Measurements from ENCODE around the gene MUC5AC. TPM values are rescaled to one million over a fixed set of nuclear protein-coding genes. Genes with fewer than 3 reads are reported as not detected.

MUC5AC gene
- total and polyA plus RNA-seq, 2 experiments from 2014 or later, result not detected

DNA sequence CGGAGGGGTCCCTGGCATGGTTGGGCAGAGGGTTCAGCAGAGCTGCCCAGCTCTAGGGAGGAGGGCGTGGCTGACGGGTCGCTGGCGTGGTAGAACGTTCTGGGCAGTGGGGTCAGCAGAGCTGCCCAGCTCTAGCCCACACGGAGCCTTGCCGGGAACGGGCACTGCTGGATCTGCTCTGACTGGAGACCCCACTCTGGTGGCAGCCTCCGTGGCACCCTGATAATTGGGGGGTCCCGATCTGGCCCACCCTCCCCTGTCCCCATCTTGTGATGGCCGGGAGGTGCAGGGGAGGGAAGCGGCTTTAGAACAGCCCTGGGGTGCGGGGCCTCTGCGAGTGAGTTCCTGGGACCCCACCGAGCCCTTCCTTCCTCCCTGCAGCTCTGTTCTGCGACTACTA lies 21.9 kb downstream of the MUC5AC start:
- Histone ChIP-seq H3K36me3 (ENCODE audit: low read depth) (no peaks in the 10 kb centered on the region), H3K9me3 (ENCODE audit: low read depth) (no peaks in the 10 kb centered on the region), H3K27ac (no peak overlapping the region), H3K79me2 (ENCODE audit: insufficient read depth) (no peaks in the 10 kb centered on the region), H3K4me3 (no peak overlapping the region), H3K27me3 (replicated peaks; ENCODE audit: insufficient read depth) (no peaks in the 10 kb centered on the region), H3K9me2 (ENCODE audit: insufficient read depth) (no peaks in the 10 kb centered on the region), H3K4me1 (ENCODE audit: insufficient read depth) (no peaks in the 10 kb centered on the region), H2AFZ (no peak overlapping the region), H3K9ac (no peak overlapping the region), H3F3A (ENCODE audit: insufficient read depth) (no peaks in the 10 kb centered on the region), H3K4me2 (ENCODE audit: unreplicated experiment) (no peak overlapping the region), H4K20me1 (ENCODE audit: insufficient read depth) (no peaks in the 10 kb centered on the region)
- no peak for DNase-seq
- in situ Hi-C loops (cut with MboI), result no loop called here
- TF ChIP-seq EZH2phosphoT487 (IDR thresholded peaks at IDR 0.05; ENCODE audit: insufficient read depth, low read depth) (no peak), EZH2 (IDR thresholded peaks at IDR 0.05; ENCODE audit: insufficient read depth, poor library complexity, severe bottlenecking) (no peak)
- 63 to 68% methylated on average over 9 to 17 of the region's 17 CpGs for WGBS, 2 experiments (ENCODE audit: low coverage in 1 of 2, low lambda C conversion rate in 2 of 2, missing lambda C conversion rate in 2 of 2)

DNA sequence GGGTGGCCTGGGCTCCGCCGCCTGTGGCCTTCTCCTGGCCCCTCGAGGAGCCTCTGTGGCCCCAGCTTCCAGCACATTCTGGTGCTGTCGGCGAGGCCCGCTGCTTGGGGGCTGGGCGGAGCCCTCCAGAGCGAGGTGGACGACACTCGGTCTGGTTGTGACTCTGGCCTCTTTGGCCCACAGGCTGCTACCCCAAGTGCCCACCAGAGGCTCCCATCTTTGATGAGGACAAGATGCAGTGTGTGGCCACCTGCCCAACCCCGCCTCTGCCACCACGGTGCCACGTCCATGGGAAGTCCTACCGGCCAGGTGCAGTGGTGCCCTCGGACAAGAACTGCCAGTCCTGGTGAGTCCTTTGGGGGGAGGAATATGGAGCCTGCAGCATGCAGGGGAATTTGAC lies 22.4 kb downstream of the MUC5AC start:
- Histone ChIP-seq H3K4me1 (ENCODE audit: insufficient read depth) (no peaks in the 10 kb centered on the region), H3K9me3 (ENCODE audit: low read depth) (no peaks in the 10 kb centered on the region), H3K9me2 (ENCODE audit: insufficient read depth) (no peaks in the 10 kb centered on the region), H3K79me2 (ENCODE audit: insufficient read depth) (no peaks in the 10 kb centered on the region), H3K27me3 (replicated peaks; ENCODE audit: insufficient read depth) (no peaks in the 10 kb centered on the region), H3K27ac (no peak overlapping the region), H3K4me2 (ENCODE audit: unreplicated experiment) (no peak overlapping the region), H2AFZ (no peak overlapping the region), H3K4me3 (no peak overlapping the region), H3F3A (ENCODE audit: insufficient read depth) (no peaks in the 10 kb centered on the region), H3K9ac (no peak overlapping the region), H4K20me1 (ENCODE audit: insufficient read depth) (no peaks in the 10 kb centered on the region), H3K36me3 (ENCODE audit: low read depth) (no peaks in the 10 kb centered on the region)
- DNase-seq, result no peak
- in situ Hi-C loops (cut with MboI), result no loop called here
- no peak for TF ChIP-seq EZH2 (IDR thresholded peaks at IDR 0.05; ENCODE audit: insufficient read depth, poor library complexity, severe bottlenecking)
- WGBS, 2 experiments (ENCODE audit: low coverage in 1 of 2, low lambda C conversion rate in 2 of 2, missing lambda C conversion rate in 2 of 2), result 75 to 76% methylated on average over 12 to 14 of the region's 15 CpGs

DNA sequence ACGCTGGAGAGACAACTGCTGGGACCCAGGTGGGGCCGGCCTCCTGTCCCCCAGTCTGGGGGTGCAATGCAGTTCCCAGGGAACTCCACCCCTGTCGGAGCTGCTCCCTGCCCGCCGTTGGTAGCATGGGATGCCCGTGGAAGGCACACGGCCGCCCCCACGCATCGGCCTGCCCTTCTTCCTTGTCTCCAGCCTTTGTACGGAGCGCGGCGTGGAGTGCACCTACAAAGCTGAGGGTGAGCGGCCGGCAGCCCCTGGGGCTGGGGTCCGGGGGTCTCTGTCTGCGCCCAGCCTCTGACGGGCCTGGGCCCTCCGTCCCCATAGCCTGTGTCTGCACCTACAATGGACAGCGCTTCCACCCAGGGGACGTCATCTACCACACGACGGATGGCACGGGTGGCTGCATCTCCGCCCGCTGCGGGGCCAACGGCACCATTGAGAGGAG lies 23.2 kb downstream of the MUC5AC start:
- no peak overlapping the region for H2AFZ ChIP-seq
- H3K27ac ChIP-seq, result no peak overlapping the region
- H3K27me3 ChIP-seq (replicated peaks; ENCODE audit: insufficient read depth), result no peaks in the 10 kb centered on the region
- TF ChIP-seq EZH2 (IDR thresholded peaks at IDR 0.05; ENCODE audit: insufficient read depth, poor library complexity, severe bottlenecking) (no peak), EZH2phosphoT487 (IDR thresholded peaks at IDR 0.05; ENCODE audit: insufficient read depth, low read depth) (no peak)
- no peaks in the 10 kb centered on the region for H3K36me3 ChIP-seq (ENCODE audit: low read depth)
- no peaks in the 10 kb centered on the region for H3K79me2 ChIP-seq (ENCODE audit: insufficient read depth)
- H3F3A ChIP-seq (ENCODE audit: insufficient read depth), result no peaks in the 10 kb centered on the region
- no peaks in the 10 kb centered on the region for H3K4me1 ChIP-seq (ENCODE audit: insufficient read depth)
- in situ Hi-C loops (cut with MboI), result no loop called here
- H3K9me2 ChIP-seq (ENCODE audit: insufficient read depth), result no peaks in the 10 kb centered on the region
- no peak for DNase-seq
- H3K9ac ChIP-seq, result no peak overlapping the region
- H3K9me3 ChIP-seq (ENCODE audit: low read depth), result no peaks in the 10 kb centered on the region
- WGBS, 2 experiments (ENCODE audit: low coverage in 1 of 2, low lambda C conversion rate in 2 of 2, missing lambda C conversion rate in 2 of 2), result 77 to 79% methylated on average over 17 to 27 of the region's 29 CpGs
- H3K4me2 ChIP-seq (ENCODE audit: unreplicated experiment), result no peak overlapping the region
- no peak overlapping the region for H3K4me3 ChIP-seq
- H4K20me1 ChIP-seq (ENCODE audit: insufficient read depth), result no peaks in the 10 kb centered on the region

DNA sequence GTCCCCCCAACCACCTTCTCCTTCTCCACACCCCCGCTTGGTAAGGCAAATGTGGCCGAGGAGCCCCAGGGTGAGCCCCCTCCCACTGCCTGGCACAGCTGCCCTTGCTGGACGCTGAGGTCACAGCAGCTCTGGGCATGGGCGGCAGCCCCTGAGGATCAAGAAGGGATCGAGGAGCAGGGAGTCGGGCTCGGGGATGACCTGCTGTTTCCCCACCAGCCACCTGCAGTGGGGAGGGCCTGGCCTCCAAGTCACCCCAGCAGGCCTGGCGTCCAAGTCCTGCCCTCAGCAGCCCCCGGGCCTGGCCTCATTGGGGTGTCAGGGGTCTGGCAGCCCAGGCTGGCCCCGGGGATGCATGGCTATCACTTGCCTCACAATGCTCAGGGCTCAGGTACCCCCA lies 23.7 kb downstream of the MUC5AC start:
- WGBS, 2 experiments (ENCODE audit: low coverage in 1 of 2, low lambda C conversion rate in 2 of 2, missing lambda C conversion rate in 2 of 2), result 66 to 68% methylated on average over 9 to 10 of the region's 10 CpGs
- no peak overlapping the region for H2AFZ ChIP-seq
- no peaks in the 10 kb centered on the region for H3K9me3 ChIP-seq (ENCODE audit: low read depth)
- H3K9ac ChIP-seq, result no peak overlapping the region
- H3K27ac ChIP-seq, result no peak overlapping the region
- no peak overlapping the region for H3K4me2 ChIP-seq (ENCODE audit: unreplicated experiment)
- no peak for DNase-seq
- H3K79me2 ChIP-seq (ENCODE audit: insufficient read depth), result no peaks in the 10 kb centered on the region
- in situ Hi-C loops (cut with MboI), result no loop called here
- no peaks in the 10 kb centered on the region for H3K4me1 ChIP-seq (ENCODE audit: insufficient read depth)
- TF ChIP-seq EZH2phosphoT487 (IDR thresholded peaks at IDR 0.05; ENCODE audit: insufficient read depth, low read depth) (no peak), EZH2 (IDR thresholded peaks at IDR 0.05; ENCODE audit: insufficient read depth, poor library complexity, severe bottlenecking) (no peak)
- no peaks in the 10 kb centered on the region for H3K9me2 ChIP-seq (ENCODE audit: insufficient read depth)
- H3K27me3 ChIP-seq (replicated peaks; ENCODE audit: insufficient read depth), result no peaks in the 10 kb centered on the region
- H3K4me3 ChIP-seq, result no peak overlapping the region
- no peaks in the 10 kb centered on the region for H3F3A ChIP-seq (ENCODE audit: insufficient read depth)
- H3K36me3 ChIP-seq (ENCODE audit: low read depth), result no peaks in the 10 kb centered on the region
- H4K20me1 ChIP-seq (ENCODE audit: insufficient read depth), result no peaks in the 10 kb centered on the region

All from GM23248 (cell line).